ENCODE results near the gene PNMT. TPM values are rescaled to one million over a fixed set of nuclear protein-coding genes. Genes with fewer than 3 reads are reported as not detected.
"Not testable (repeated sequence)": the region's sequence is repeated elsewhere in the genome, so short reads cannot be mapped to it uniquely, and the experiment has no call there.

The PNMT gene
- total RNA-seq, 1 experiment from 2014 or later, result not detected

DNA sequence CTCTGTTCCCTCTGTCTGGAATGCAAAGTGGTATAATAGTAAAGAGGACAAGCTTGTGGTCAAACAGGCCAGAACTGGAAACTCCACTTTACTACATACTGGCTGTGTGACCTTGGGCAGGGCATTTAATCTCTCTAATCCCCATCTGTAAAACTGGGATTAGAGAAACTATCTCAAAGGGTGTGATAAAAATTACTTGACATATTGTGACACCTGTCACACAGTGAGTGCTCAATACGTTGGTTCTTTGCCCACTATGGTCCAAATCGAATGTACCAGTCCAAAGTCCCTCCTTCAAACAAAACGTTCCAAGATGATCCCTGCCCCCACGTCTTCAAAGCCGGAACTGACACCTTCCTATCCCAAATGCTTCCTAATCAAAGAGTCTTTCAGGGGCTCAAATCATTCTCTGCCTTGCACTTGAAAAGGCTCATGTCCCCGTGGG is 18.9 kb downstream of the PNMT start:
- H3K36me3 ChIP-seq, result no peaks in the 10 kb centered on the region
- H3K4me3 ChIP-seq, result peak overlapping the region; percentile 69
- H3K27me3 ChIP-seq, result no peaks in the 10 kb centered on the region
- no peak for DNase-seq
- no peaks in the 10 kb centered on the region for H3K9me3 ChIP-seq

DNA sequence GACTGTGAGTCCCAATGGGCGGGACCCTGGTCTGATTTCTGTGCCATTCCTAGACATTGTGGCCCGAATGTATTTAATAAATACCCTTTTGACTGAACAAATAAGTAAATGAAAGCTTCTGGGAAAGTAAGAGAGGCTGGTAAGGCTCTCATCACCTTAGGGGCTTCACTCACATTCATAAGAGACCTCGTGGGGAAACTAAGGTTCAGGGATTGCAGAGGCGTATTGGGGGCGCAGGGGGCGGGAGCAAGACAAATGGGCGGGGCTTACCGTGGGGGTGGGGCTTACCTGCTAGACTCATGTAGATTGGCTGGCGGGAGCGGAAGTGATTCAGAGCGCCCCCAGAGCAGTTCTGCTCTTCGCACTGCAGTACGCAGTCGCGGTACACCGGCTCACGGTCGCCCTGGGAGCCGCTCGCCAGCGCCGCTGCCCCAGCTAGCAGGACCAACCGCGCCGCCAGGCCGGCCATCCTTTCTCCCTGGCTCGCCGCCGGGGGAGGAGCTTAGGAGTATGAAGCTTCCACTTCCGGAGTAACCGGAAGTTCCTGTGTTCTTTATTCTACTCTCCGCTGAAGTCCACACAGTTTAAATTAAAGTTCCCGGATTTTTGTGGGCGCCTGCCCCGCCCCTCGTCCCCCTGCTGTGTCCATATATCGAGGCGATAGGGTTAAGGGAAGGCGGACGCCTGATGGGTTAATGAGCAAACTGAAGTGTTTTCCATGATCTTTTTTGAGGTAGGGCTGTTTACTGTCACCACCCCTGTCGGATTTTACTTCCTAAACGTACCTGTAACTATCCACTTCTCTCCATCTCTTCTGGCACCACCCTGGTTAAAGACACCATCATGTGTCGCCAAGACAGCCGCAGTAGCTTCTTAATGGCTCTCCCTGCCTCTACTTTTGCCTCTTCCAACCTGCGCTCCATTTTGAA is 19.6 kb downstream of the PNMT start, which contains the start of gene PGAP3:
TSS of gene PGAP3 (minus strand) at position 512 of the 929 bp plus-strand sequence. CDS start at position 469, 43 bp downstream.
- Histone ChIP-seq H3K4me3 (peak within 1 kb of the TSS; percentile 69), H3K27me3 (no peaks in the 10 kb centered on the region), H3K36me3 (no peaks in the 10 kb centered on the region), H3K9me3 (no peaks in the 10 kb centered on the region)
- peak; percentile 99 for DNase-seq

DNA sequence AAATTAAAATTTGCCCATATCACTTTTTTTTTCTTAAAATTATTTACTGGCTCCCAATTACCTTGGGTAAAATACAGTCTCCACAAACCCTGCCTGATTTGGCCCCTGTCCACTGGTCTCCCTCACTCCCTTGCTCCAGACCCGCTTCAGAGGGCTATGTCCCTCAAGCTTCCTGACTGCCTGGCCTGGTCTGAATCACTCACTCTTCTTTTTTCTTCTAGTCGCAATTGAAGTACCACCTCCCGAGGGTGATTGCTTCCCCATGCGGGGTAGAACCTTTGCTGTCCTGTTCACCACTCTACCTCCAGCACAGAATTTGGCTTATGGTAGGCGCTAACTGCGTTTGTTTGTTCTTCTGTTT is 20.2 kb downstream of the PNMT start:
- Histone ChIP-seq H3K4me3 (peak overlapping the region; percentile 69), H3K27me3 (no peaks in the 10 kb centered on the region)

GRCh38 chr17:39688945-39689344 is 20.7 kb downstream of the PNMT start:
- H3K36me3 ChIP-seq, result no peaks in the 10 kb centered on the region
- no peaks in the 10 kb centered on the region for H3K27me3 ChIP-seq
- H3K9me3 ChIP-seq, result no peaks in the 10 kb centered on the region
- H3K4me3 ChIP-seq, result peak overlapping the region; percentile 69
- no peak for DNase-seq

More for the DNA sequence above, 20.2 kb downstream of the PNMT start:
- no peak for DNase-seq
- Histone ChIP-seq H3K36me3 (no peaks in the 10 kb centered on the region), H3K9me3 (no peaks in the 10 kb centered on the region)

DNA sequence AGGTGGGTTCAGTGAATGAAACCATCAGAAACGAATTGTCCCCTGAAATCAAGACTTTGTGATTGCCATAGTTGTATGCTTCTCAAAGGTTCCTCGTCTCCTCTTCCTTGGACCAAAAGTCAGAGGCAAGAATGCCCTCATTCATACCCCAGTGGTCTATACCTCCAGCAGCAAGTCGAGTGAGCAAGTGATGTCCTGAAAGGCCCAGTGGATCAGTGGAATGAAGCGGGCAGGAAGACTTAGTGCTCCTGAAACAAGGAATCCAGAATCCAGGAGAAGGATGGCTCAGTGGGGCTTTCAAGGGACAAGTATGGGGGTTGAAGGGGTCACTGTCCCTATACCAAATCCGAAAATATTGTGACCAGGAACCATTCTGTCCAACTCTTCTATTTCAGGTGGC is 26.3 kb downstream of the PNMT start:
- no peaks in the 10 kb centered on the region for H3K9me3 ChIP-seq
- no peak for DNase-seq

DNA sequence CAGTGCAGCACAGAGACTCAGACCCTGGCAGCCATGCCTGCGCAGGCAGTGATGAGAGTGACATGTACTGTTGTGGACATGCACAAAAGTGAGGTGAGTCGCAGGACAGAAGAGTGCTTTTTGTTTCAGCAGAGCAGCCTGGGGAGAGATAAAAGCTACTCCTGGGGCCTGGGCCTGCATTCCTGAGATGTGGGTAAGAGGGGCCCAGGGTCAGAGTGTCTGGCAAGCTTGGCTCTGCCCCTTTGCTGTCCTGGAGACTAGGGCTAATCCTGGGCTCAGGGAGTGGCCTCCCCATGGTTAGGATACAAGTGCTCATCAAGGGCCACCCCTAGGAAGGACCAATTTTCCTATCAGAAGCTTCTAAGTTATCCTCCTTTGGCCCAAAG is 26.8 kb downstream of the PNMT start:
- DNase-seq, result no peak
- no peaks in the 10 kb centered on the region for H3K9me3 ChIP-seq
- no peak overlapping the region for H3K4me3 ChIP-seq
- no peaks in the 10 kb centered on the region for H3K27me3 ChIP-seq
- H3K36me3 ChIP-seq, result no peaks in the 10 kb centered on the region

More for the DNA sequence above, 26.3 kb downstream of the PNMT start:
- no peaks in the 10 kb centered on the region for H3K27me3 ChIP-seq
- no peaks in the 10 kb centered on the region for H3K36me3 ChIP-seq
- H3K4me3 ChIP-seq, result no peak overlapping the region

DNA sequence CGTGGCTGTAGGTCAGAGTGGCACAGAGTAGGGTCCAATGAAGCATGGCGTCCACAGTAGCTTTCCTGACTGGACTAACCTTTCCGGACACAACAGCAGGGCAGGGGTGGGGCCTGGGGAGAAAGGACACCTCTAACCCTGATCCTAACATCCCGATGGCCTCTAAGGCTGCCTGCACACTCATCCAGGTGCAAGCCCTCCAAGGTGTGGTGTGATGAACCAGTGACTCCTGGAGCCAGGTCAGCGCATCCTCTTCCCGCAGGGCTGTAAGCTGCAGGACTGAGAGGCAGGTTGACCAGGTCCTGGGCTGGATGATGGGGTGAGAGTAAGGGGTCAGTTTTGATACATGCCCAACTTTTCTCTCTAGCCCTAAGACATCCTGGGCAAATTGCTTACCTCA is 28.5 kb downstream of the PNMT start:
- DNase-seq, result no peak
- Histone ChIP-seq H3K27me3 (no peaks in the 10 kb centered on the region), H3K36me3 (no peaks in the 10 kb centered on the region), H3K4me3 (no peak overlapping the region), H3K9me3 (no peaks in the 10 kb centered on the region)

- Histone ChIP-seq H3K27me3 (no peaks in the 10 kb centered on the region), H3K36me3 (no peaks in the 10 kb centered on the region), H3K9me3 (no peaks in the 10 kb centered on the region), H3K4me3 (no peak overlapping the region)
- no peak for DNase-seq
Observed at GRCh38 chr17:39697961-39698360, 29.7 kb downstream of the PNMT start.

- not testable (repeated sequence) for H3K27me3 ChIP-seq, H3K36me3 ChIP-seq, DNase-seq, H3K9me3 ChIP-seq
- peak overlapping the region; percentile 89 for H3K4me3 ChIP-seq
Observed at GRCh38 chr17:39699157-39699817, 31.0 kb downstream of the PNMT start.

DNA sequence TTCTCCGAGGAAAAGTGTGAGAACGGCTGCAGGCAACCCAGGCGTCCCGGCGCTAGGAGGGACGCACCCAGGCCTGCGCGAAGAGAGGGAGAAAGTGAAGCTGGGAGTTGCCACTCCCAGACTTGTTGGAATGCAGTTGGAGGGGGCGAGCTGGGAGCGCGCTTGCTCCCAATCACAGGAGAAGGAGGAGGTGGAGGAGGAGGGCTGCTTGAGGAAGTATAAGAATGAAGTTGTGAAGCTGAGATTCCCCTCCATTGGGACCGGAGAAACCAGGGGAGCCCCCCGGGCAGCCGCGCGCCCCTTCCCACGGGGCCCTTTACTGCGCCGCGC is 31.5 kb downstream of the PNMT start, which contains the start of gene ERBB2:
TSS of gene ERBB2 (plus strand) at position 247 of the 330 bp plus-strand sequence. CDS start 175 bp downstream, outside the sequence.
- H3K4me3 ChIP-seq, result peak within 1 kb of the TSS; percentile 89
- no peaks in the 10 kb centered on the region; the same call in none of the 2 replicates for H3K36me3 ChIP-seq
- DNase-seq, result peak; percentile 89
- H3K27me3 ChIP-seq, result no peaks in the 10 kb centered on the region
- no peaks in the 10 kb centered on the region for H3K9me3 ChIP-seq

DNA sequence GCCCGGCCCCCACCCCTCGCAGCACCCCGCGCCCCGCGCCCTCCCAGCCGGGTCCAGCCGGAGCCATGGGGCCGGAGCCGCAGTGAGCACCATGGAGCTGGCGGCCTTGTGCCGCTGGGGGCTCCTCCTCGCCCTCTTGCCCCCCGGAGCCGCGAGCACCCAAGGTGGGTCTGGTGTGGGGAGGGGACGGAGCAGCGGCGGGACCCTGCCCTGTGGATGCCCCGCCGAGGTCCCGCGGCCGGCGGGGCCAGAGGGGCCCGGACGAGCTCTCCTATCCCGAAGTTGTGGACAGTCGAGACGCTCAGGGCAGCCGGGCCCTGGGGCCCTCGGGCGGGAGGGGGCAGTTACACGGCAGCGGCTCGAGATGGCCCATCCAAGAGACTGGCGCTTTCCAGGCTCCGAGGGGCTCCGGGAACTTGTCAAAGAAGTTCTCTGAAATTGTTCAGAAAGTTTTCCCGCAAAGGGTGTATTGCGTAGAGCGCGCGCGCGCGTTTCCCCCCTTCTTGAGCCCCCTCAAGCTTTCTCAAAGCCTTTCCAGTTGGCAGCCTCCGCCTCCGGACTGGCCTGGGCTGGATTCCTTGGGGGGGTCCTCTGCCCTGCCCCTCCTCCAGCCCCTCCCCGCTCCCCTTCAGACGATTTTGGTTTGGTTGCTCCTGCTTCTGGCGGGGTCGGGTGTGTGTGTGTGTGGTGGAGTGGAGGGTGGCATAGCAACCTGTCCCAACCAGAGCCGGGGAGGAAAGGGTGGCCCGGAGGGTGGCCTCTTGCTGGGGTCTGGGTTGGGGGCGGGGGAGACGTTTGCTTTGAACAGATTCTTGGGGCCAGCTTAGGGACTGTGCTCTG is 32.1 kb downstream of the PNMT start:
- H3K36me3 ChIP-seq, result no peaks in the 10 kb centered on the region; the same call in none of the 2 replicates
- no peaks in the 10 kb centered on the region for H3K9me3 ChIP-seq
- peak overlapping the region; percentile 89 for H3K4me3 ChIP-seq
- DNase-seq, result peak; percentile 33
- H3K27me3 ChIP-seq, result no peaks in the 10 kb centered on the region

GRCh38 chr17:39701012-39701783 is 32.9 kb downstream of the PNMT start:
- Histone ChIP-seq H3K9me3 (no peaks in the 10 kb centered on the region), H3K27me3 (no peaks in the 10 kb centered on the region), H3K36me3 (no peaks in the 10 kb centered on the region; the same call in none of the 2 replicates), H3K4me3 (peak overlapping the region; percentile 89)
- no peak for DNase-seq

GRCh38 chr17:39701784-39702422 is 33.6 kb downstream of the PNMT start:
- H3K9me3 ChIP-seq, result no peaks in the 10 kb centered on the region
- H3K27me3 ChIP-seq, result no peaks in the 10 kb centered on the region
- DNase-seq, result no peak
- H3K4me3 ChIP-seq, result no peak overlapping the region
- H3K36me3 ChIP-seq, result no peaks in the 10 kb centered on the region; the same call in none of the 2 replicates

GRCh38 chr17:39702901-39703893 is 34.9 kb downstream of the PNMT start:
- Histone ChIP-seq H3K9me3 (no peaks in the 10 kb centered on the region), H3K36me3 (peaks cover 12% of the 10 kb centered on the region), H3K4me3 (no peak overlapping the region), H3K27me3 (no peaks in the 10 kb centered on the region)
- DNase-seq, result peak; percentile 31

Measured in MG63 (cell line).